PC-9 (cell line): Measurements from ENCODE around the gene TMEM109.

Source experiments
- EZH2 ChIP-seq: fragments of 200-600 bp; sonication (generic); IDR thresholded peaks from 2 replicates; pipeline ENCODE4 v1.8.0; 2017; ENCODE audit warnings: antibody characterized with exemption, low read depth
- TF ChIP-seq, protein P1 (sequence below): fragments of 200-600 bp; sonication (generic); conservative IDR thresholded peaks from 2 replicates; pipeline ENCODE4 v1.6.1; 2017; ENCODE audit warnings: mixed run types, antibody characterized with exemption, mild to moderate bottlenecking, moderate library complexity

DNA sequence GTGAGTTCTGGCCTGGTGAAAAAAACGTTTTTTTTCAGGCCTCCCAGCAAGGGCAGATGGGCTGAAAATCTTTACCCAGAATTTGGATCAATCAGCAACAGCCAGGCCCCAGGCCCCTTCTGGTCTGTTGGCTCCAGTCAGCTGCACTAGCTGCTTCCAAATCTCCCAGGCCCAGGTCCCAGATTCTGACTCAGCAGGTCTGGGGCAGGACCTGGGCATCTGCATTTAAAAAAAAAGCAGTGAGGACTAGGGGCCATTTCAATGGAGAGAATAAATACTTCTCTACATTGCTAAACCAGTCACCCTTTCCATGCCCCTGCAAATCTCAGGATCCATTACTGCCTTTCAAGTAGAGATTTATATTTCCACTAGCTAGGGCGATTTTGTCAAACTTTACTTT, 33.7 kb downstream of the TMEM109 start:
- TF ChIP-seq, protein P1, sequence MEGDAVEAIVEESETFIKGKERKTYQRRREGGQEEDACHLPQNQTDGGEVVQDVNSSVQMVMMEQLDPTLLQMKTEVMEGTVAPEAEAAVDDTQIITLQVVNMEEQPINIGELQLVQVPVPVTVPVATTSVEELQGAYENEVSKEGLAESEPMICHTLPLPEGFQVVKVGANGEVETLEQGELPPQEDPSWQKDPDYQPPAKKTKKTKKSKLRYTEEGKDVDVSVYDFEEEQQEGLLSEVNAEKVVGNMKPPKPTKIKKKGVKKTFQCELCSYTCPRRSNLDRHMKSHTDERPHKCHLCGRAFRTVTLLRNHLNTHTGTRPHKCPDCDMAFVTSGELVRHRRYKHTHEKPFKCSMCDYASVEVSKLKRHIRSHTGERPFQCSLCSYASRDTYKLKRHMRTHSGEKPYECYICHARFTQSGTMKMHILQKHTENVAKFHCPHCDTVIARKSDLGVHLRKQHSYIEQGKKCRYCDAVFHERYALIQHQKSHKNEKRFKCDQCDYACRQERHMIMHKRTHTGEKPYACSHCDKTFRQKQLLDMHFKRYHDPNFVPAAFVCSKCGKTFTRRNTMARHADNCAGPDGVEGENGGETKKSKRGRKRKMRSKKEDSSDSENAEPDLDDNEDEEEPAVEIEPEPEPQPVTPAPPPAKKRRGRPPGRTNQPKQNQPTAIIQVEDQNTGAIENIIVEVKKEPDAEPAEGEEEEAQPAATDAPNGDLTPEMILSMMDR, result no peak
- no peak for TF ChIP-seq EZH2
